Islet of Langerhans (tissue), 1 donor: Measurements from ENCODE around the gene IQCC.
A peak's percentile ranks its signal among the peaks of the same experiment; 100 is the strongest.
"Not testable (repeated sequence)": the region's sequence is repeated elsewhere in the genome, so short reads cannot be mapped to it uniquely, and the experiment has no call there.

Source experiments
- FAIRE-seq: peaks from one replicate; lab custom pipeline; 2011; peaks lifted over from hg19 to GRCh38; lab: Jason Lieb, UNC

Gene IQCC

GRCh38 chr1:32205401-32206370 lies at the start of gene IQCC:
IQCC (plus strand) TSS chr1:32205671; CDS start chr1:32205682, 11 bp downstream.
- no peak for FAIRE-seq

- no peak for FAIRE-seq
These were observed 46.3 kb upstream of the IQCC start for GRCh38 chr1:32159189-32159588.

- no peak for FAIRE-seq
These were observed 42.1 kb upstream of the IQCC start for GRCh38 chr1:32163405-32163804.

GRCh38 chr1:32165633-32166032 lies 39.8 kb upstream of the IQCC start:
- FAIRE-seq: not testable (repeated sequence)

- no peak for FAIRE-seq
These were observed 34.5 kb upstream of the IQCC start for GRCh38 chr1:32170991-32171390.

GRCh38 chr1:32172621-32173245 lies 32.7 kb upstream of the IQCC start:
- no peak for FAIRE-seq

- FAIRE-seq: peak; percentile 88
These were observed 26.9 kb upstream of the IQCC start for GRCh38 chr1:32178380-32179192.

- FAIRE-seq: no peak
These were observed 26.4 kb upstream of the IQCC start for GRCh38 chr1:32179193-32179442.

- no peak for FAIRE-seq
These were observed 25.9 kb upstream of the IQCC start, which contains the start of gene TXLNA for GRCh38 chr1:32179443-32180185. TXLNA (plus strand) TSS chr1:32179675; CDS start chr1:32180346, 671 bp downstream.

GRCh38 chr1:32180186-32181060 lies 25.0 kb upstream of the IQCC start:
- no peak for FAIRE-seq

GRCh38 chr1:32181065-32181464 lies 24.4 kb upstream of the IQCC start:
- no peak for FAIRE-seq

GRCh38 chr1:32181563-32181962 lies 23.9 kb upstream of the IQCC start:
- no peak for FAIRE-seq

GRCh38 chr1:32182060-32182459 lies 23.4 kb upstream of the IQCC start:
- no peak for FAIRE-seq

GRCh38 chr1:32184650-32185049 lies 20.8 kb upstream of the IQCC start:
- no peak for FAIRE-seq

- FAIRE-seq: no peak
These were observed 19.4 kb upstream of the IQCC start for GRCh38 chr1:32186077-32186476.

GRCh38 chr1:32186491-32186890 lies 19.0 kb upstream of the IQCC start:
- no peak for FAIRE-seq

- no peak for FAIRE-seq
These were observed 17.6 kb upstream of the IQCC start for GRCh38 chr1:32187850-32188249.

- no peak for FAIRE-seq
These were observed 13.1 kb upstream of the IQCC start for GRCh38 chr1:32192220-32192948.

- FAIRE-seq: no peak
These were observed 10.5 kb upstream of the IQCC start for GRCh38 chr1:32194984-32195383.

GRCh38 chr1:32195531-32195930 lies 9.9 kb upstream of the IQCC start:
- no peak for FAIRE-seq
